AG04449 (cell line): ENCODE results near the gene CTSC.

Source experiments
- CTCF ChIA-PET: fragments of 350-600 bp; formaldehyde crosslinking; extraction: SDS; loops from one replicate; lab custom pipeline; 2021; ENCODE audit warnings: antibody characterized with exemption; lab: Yijun Ruan, JAX
- POLR2A ChIA-PET: fragments of 400-600, 350-600 bp; formaldehyde crosslinking; extraction: SDS; loops from one replicate; lab custom pipeline; 2020; ENCODE audit warnings: antibody characterized with exemption, inconsistent platforms; lab: Yijun Ruan, JAX
- DNase-seq: peaks from one replicate; pipeline ENCODE4 v3.0.0-alpha.2; 2010; ENCODE audit warnings: low read depth, low spot score
- H3K4me3 ChIP-seq: 2 replicates; pipeline ENCODE4 v1.5.1; 2011; ENCODE audit warnings: low read depth, mild to moderate bottlenecking, control low read depth, low read length
- TF ChIP-seq, protein P1 (sequence below): IDR thresholded peaks from one replicate; pipeline ENCODE4 v1.5.1; 2011; ENCODE audit warnings: mild to moderate bottlenecking, moderate library complexity, low read length, control low read depth, inconsistent platforms; ENCODE audit not compliant: insufficient read depth; ENCODE audit errors: missing control alignments

CTSC gene

GRCh38 chr11:88293931-88294330 lies 43.6 kb downstream of the CTSC start:
- CTCF ChIA-PET = interaction anchor here (1.1 kb wide), 1 partner anchor 12 kb away, joined by 3 read pairs; no protein-coding TSS in a partner anchor
- TF ChIP-seq, protein P1, sequence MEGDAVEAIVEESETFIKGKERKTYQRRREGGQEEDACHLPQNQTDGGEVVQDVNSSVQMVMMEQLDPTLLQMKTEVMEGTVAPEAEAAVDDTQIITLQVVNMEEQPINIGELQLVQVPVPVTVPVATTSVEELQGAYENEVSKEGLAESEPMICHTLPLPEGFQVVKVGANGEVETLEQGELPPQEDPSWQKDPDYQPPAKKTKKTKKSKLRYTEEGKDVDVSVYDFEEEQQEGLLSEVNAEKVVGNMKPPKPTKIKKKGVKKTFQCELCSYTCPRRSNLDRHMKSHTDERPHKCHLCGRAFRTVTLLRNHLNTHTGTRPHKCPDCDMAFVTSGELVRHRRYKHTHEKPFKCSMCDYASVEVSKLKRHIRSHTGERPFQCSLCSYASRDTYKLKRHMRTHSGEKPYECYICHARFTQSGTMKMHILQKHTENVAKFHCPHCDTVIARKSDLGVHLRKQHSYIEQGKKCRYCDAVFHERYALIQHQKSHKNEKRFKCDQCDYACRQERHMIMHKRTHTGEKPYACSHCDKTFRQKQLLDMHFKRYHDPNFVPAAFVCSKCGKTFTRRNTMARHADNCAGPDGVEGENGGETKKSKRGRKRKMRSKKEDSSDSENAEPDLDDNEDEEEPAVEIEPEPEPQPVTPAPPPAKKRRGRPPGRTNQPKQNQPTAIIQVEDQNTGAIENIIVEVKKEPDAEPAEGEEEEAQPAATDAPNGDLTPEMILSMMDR = no peak
- no peak for DNase-seq

GRCh38 chr11:88292171-88292843 lies 45.2 kb downstream of the CTSC start:
- POLR2A ChIA-PET = no interaction called here
- no peak overlapping the region for H3K4me3 ChIP-seq
- CTCF ChIA-PET = no interaction called here
- TF ChIP-seq, protein P1 = no peak
- no peak for DNase-seq

More at GRCh38 chr11:88293931-88294330, 43.6 kb downstream of the CTSC start:
- no peak overlapping the region for H3K4me3 ChIP-seq
- POLR2A ChIA-PET = no interaction called here

GRCh38 chr11:88288560-88288959 lies 49.0 kb downstream of the CTSC start:
- POLR2A ChIA-PET = no interaction called here
- H3K4me3 ChIP-seq = no peak overlapping the region
- CTCF ChIA-PET = no interaction called here
- TF ChIP-seq, protein P1 = no peak
- no peak for DNase-seq

DNA sequence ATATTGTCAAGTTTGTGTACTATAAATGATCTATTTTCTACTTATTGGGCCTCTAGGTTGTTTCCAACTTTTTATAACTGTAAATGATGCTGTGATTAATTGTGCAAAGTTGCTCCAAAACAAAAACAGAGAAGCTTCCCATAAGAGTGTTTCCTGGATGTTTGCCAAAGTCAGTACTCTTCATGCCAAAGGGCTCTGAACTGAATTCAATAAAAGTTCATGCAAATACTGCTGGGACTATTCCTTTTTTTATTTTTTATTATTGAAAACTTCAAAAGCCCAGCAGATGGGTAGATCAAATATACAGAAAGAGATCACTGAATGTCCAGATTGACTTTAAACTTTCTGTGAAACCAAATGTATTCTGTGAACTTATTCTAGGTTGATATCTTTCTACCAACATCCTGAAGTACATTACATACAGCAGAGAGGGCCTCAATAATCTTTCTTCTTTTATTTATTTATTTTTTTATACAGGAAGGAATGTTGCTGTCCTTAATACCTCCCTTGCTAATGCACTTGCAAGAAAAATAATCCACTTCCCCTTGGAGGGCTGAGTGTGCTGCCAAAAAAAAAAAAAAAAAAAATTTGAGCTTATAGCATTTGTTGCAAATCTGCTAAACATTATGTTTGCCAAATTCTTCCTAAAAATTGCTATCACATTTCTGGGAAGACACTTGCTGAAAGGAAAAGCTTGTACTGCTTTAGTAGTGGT lies 53.0 kb downstream of the CTSC start:
- TF ChIP-seq, protein P1 = no peak
- no peak for DNase-seq
- ChIA-PET POLR2A (no interaction called here), CTCF (no interaction called here)
- no peak overlapping the region for H3K4me3 ChIP-seq

DNA sequence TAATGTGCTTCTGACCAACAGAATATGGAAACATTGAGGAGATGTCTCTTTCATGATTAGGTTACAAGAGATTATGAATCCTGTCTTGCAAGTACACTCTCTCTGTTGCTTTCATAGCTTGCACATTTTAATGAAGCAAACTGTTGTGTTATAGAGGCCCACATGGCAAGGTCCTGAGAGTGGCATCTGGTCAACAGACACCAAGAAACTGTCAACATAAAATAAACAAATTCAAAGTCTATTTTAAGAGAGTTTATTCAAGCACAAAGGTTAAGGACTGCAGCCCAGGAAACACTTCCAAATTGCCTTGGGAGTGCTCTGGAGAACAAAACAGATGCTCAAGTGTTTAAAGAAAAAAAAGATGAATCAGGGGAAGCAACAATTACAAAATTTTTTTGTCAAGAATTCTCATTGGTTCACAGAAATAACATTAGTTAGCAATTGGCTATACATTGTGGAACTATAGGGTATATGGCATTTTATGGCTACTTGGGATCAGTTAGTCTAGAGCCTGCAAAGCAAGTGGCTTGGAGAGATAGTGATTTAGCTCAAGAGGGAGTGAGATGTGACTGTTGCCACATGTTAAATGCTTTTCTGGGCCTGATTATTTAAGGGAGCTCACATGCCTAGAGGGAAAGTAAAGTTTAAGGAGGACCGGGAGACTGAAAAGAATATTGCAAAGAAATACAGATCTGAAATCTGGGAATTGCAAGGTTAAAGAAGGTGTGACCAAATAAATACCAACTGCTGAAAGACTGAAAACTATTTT lies 54.6 kb downstream of the CTSC start:
- DNase-seq = no peak
- ChIA-PET POLR2A (no interaction called here), CTCF (interaction anchor here (1.2 kb wide), 1 partner anchor 11 kb away, joined by 3 read pairs; no protein-coding TSS in a partner anchor)
- no peak overlapping the region for H3K4me3 ChIP-seq
- TF ChIP-seq, protein P1 = no peak
